ENCODE measurements around the gene VSNL1. TPM values are rescaled to one million over a fixed set of nuclear protein-coding genes. Genes with fewer than 3 reads are reported as not detected.

VSNL1 gene
- total RNA-seq, 1 donor from 2014 or later = 6.1 TPM

DNA sequence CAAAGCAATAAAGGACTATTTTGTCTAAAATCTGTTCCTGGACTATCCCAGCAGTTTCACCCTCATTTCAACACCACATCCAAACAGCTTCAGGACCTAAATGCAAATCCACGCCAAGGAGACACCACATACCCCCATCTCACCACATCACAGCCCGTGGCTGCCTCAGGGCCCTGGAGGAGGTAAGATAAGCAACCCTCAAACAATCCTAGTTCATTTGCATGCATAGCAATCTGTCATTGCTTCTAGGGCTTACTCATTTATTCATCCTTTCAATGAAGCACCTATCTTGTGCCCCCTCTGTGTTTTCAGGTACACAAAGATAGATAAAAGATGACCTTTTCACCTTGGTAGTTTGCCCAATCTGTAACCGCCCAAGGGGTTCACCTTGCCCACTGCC is 86.5 kb downstream of the VSNL1 start:
- H3K36me3 Mint-ChIP-seq (ENCODE audit: unreplicated experiment) = peaks cover 16% of the 10 kb centered on the region
- no peak overlapping the region for H3K4me3 Mint-ChIP-seq (ENCODE audit: unreplicated experiment)
- DNase-seq = no peak
- peaks cover 3% of the 10 kb centered on the region for H3K4me1 Mint-ChIP-seq (ENCODE audit: low read depth, unreplicated experiment)
- TF ChIP-seq, protein P1, sequence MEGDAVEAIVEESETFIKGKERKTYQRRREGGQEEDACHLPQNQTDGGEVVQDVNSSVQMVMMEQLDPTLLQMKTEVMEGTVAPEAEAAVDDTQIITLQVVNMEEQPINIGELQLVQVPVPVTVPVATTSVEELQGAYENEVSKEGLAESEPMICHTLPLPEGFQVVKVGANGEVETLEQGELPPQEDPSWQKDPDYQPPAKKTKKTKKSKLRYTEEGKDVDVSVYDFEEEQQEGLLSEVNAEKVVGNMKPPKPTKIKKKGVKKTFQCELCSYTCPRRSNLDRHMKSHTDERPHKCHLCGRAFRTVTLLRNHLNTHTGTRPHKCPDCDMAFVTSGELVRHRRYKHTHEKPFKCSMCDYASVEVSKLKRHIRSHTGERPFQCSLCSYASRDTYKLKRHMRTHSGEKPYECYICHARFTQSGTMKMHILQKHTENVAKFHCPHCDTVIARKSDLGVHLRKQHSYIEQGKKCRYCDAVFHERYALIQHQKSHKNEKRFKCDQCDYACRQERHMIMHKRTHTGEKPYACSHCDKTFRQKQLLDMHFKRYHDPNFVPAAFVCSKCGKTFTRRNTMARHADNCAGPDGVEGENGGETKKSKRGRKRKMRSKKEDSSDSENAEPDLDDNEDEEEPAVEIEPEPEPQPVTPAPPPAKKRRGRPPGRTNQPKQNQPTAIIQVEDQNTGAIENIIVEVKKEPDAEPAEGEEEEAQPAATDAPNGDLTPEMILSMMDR (IDR thresholded peaks at IDR 0.05; ENCODE audit: partially characterized antibody, unreplicated experiment) = no peak
- H3K9me3 Mint-ChIP-seq (ENCODE audit: unreplicated experiment) = peaks cover 3% of the 10 kb centered on the region
- H3K27ac Mint-ChIP-seq (ENCODE audit: unreplicated experiment) = no peak overlapping the region
- no peaks in the 10 kb centered on the region for H3K27me3 Mint-ChIP-seq (ENCODE audit: unreplicated experiment)

GRCh38 chr2:17627434-17627833 is 86.9 kb downstream of the VSNL1 start:
- H3K27me3 Mint-ChIP-seq (ENCODE audit: unreplicated experiment) = no peaks in the 10 kb centered on the region
- peaks cover 3% of the 10 kb centered on the region for H3K4me1 Mint-ChIP-seq (ENCODE audit: low read depth, unreplicated experiment)
- H3K9me3 Mint-ChIP-seq (ENCODE audit: unreplicated experiment) = peaks cover 3% of the 10 kb centered on the region
- no peak overlapping the region for H3K4me3 Mint-ChIP-seq (ENCODE audit: unreplicated experiment)
- H3K36me3 Mint-ChIP-seq (ENCODE audit: unreplicated experiment) = peaks cover 16% of the 10 kb centered on the region
- TF ChIP-seq, protein P1 (IDR thresholded peaks at IDR 0.05; ENCODE audit: partially characterized antibody, unreplicated experiment) = no peak
- DNase-seq = no peak
- H3K27ac Mint-ChIP-seq (ENCODE audit: unreplicated experiment) = no peak overlapping the region

DNA sequence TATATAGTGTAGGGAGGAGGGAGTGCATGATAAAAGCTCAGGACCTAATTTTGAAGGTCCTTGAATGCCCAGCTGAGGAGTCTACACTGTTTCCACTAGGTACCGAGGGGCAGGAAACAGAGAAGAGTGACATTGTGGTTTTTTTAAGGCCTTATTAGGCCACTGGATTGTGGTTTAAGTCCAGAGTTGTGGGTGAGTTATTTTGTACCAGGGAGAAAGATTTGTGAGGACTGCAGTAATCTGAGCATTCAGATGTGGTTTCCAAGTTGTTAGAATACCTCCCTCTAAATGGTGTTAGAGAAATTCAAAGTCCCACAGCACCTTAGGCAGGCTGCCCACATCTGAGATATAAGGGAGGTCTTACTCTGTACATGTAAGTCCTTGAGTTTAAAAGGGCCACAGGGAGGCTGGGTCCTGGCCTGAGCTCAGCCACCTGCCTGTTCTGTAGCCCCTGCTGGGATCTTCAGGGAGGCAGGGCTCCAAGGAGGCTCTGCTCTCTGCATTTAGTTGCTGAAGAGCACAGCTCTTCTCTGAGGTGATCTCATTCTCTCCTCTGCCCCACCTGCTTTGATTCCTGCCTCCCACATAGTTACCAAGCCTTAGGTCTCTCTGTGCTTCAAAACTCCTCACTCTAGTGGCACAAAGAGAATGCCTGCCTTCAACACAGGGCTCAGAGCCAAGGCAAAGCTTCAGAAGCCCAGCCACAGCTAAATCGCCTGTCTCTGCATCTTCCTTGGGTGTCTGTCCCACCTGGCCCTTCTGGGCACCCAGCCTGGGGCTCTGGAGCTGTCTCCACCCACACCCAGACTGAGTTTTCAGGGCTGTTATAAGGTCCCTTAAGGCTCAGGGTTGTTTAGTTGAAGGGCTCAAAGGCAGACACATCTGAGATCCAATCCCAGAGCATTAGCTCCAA is 88.1 kb downstream of the VSNL1 start:
- TF ChIP-seq, protein P1 (IDR thresholded peaks at IDR 0.05; ENCODE audit: partially characterized antibody, unreplicated experiment) = no peak
- Mint-ChIP-seq H3K4me1 (ENCODE audit: low read depth, unreplicated experiment) (peaks cover 3% of the 10 kb centered on the region), H3K36me3 (ENCODE audit: unreplicated experiment) (peaks cover 19% of the 10 kb centered on the region), H3K4me3 (ENCODE audit: unreplicated experiment) (no peak overlapping the region), H3K9me3 (ENCODE audit: unreplicated experiment) (peaks cover 3% of the 10 kb centered on the region), H3K27me3 (ENCODE audit: unreplicated experiment) (no peaks in the 10 kb centered on the region), H3K27ac (ENCODE audit: unreplicated experiment) (no peak overlapping the region)
- no peak for DNase-seq

DNA sequence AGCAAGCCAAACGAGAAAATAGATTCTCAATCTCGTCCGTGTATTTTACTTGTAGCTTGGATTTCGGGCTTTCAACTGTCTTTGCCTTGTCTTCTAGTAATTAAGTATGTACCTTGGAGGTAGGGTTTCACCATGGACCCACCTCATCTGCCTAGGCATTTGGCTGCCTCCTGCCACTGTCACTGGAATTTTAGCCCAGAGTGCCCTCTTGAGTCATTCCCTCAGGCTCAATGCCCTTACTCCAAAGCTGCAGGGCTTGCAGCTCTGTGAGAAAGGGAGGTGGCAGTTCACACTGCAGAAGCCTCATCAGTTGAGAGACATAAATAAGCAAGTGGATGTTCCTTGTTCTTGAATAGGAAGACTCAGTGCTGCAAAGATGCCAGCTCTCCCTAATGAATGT is 89.6 kb downstream of the VSNL1 start:
- TF ChIP-seq, protein P1 (IDR thresholded peaks at IDR 0.05; ENCODE audit: partially characterized antibody, unreplicated experiment) = no peak
- Mint-ChIP-seq H3K36me3 (ENCODE audit: unreplicated experiment) (peaks cover 22% of the 10 kb centered on the region), H3K27ac (ENCODE audit: unreplicated experiment) (no peak overlapping the region), H3K4me3 (ENCODE audit: unreplicated experiment) (no peak overlapping the region), H3K4me1 (ENCODE audit: low read depth, unreplicated experiment) (peaks cover 4% of the 10 kb centered on the region), H3K27me3 (ENCODE audit: unreplicated experiment) (no peaks in the 10 kb centered on the region), H3K9me3 (ENCODE audit: unreplicated experiment) (peaks cover 3% of the 10 kb centered on the region)
- DNase-seq = no peak

DNA sequence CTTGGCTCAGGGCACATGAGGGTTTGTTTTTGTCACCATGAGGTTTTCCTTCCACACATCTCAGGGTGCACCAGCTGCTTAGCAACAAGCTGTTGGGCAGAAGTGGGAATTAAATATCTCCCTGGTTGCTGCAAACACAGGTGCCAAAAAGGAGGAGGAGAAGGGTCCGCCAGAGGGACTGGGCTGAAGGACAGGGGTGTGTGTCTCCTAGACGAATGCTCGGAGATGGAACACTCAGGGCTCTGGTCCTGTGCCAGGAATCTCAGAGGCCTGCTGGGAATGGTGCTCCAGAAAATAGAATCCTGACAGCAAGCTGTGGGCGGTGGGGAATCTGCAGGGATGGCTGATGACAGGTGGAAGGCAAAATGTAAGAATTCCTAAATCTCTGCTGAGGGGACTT is 94.5 kb downstream of the VSNL1 start:
- Mint-ChIP-seq H3K27ac (ENCODE audit: unreplicated experiment) (no peak overlapping the region), H3K27me3 (ENCODE audit: unreplicated experiment) (no peaks in the 10 kb centered on the region), H3K4me1 (ENCODE audit: low read depth, unreplicated experiment) (peaks cover 20% of the 10 kb centered on the region), H3K4me3 (ENCODE audit: unreplicated experiment) (no peak overlapping the region), H3K36me3 (ENCODE audit: unreplicated experiment) (peaks cover 9% of the 10 kb centered on the region), H3K9me3 (ENCODE audit: unreplicated experiment) (no peaks in the 10 kb centered on the region)
- TF ChIP-seq, protein P1 (IDR thresholded peaks at IDR 0.05; ENCODE audit: partially characterized antibody, unreplicated experiment) = no peak
- DNase-seq = no peak
